ENCODE data around the gene PLCXD3. TPM values are rescaled to one million over a fixed set of nuclear protein-coding genes. Genes with fewer than 3 reads are reported as not detected.

The PLCXD3 gene
- total RNA-seq, 1 donor from 2014 or later, result 0.52 TPM

DNA sequence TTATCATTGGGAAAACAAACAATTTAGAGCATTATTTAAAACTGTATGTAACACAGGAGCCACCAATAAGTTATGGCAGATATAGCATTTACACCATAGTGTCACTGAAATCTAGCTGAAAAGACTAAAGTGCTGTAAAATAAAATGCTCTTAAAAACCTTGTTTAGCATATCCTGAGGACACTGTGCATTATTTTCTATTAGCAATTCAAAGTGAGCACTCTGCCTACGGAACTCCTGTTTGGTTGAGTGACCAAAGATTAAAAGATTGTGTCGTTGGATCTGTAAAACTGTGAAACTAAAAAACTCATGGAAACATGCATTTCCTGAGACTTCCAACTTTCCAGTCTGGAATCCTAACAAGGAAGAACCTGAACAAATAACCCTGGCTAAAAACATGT, 201.1 kb downstream of the PLCXD3 start:
- H3K9ac ChIP-seq (ENCODE audit: low read depth in 1 of 3, low read length in 3 of 3), result no peak overlapping the region
- H3K4me3 ChIP-seq (ENCODE audit: low read length in 3 of 3), result no peak overlapping the region
- H3K27me3 ChIP-seq (ENCODE audit: control insufficient read depth in 3 of 3, insufficient read depth in 3 of 3, low read length in 3 of 3), result no peaks in the 10 kb centered on the region
- no peaks in the 10 kb centered on the region for H3K9me3 ChIP-seq (ENCODE audit: control insufficient read depth in 3 of 3, low read length in 3 of 3)
- no peaks in the 10 kb centered on the region for H3K4me1 ChIP-seq (ENCODE audit: control insufficient read depth in 3 of 3, insufficient read depth in 3 of 3, low read length in 3 of 3)
- no peaks in the 10 kb centered on the region for H3K36me3 ChIP-seq (ENCODE audit: control insufficient read depth in 3 of 3, insufficient read depth in 3 of 3, low read length in 3 of 3)
- no peak overlapping the region for H3K27ac ChIP-seq (ENCODE audit: low read depth, low read length)

DNA sequence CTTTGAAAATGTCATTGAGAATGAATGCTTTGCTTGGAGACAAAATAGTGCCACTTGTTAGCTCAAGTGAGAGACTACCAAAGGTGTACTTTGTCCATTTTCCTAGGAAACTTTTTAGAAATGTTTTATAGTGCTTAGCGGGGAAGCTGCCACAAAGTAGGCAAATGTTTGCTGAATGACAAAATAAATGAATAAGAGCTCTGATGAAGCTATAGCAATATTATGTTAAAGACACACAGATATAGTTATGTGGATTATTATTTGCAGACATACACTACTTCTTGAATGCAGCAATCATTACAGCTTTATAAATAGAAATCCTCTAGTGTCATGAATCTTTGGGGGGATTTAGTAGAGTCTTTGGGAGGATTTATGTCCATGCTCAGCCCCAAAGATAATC, 204.4 kb downstream of the PLCXD3 start:
- H3K36me3 ChIP-seq (ENCODE audit: control insufficient read depth in 3 of 3, insufficient read depth in 3 of 3, low read length in 3 of 3), result no peaks in the 10 kb centered on the region
- no peaks in the 10 kb centered on the region for H3K9me3 ChIP-seq (ENCODE audit: control insufficient read depth in 3 of 3, low read length in 3 of 3)
- H3K27ac ChIP-seq (ENCODE audit: low read depth, low read length), result no peak overlapping the region
- no peaks in the 10 kb centered on the region for H3K4me1 ChIP-seq (ENCODE audit: control insufficient read depth in 3 of 3, insufficient read depth in 3 of 3, low read length in 3 of 3)
- no peak overlapping the region for H3K4me3 ChIP-seq (ENCODE audit: low read length in 3 of 3)
- no peak overlapping the region for H3K9ac ChIP-seq (ENCODE audit: low read depth in 1 of 3, low read length in 3 of 3)
- H3K27me3 ChIP-seq (ENCODE audit: control insufficient read depth in 3 of 3, insufficient read depth in 3 of 3, low read length in 3 of 3), result no peaks in the 10 kb centered on the region

DNA sequence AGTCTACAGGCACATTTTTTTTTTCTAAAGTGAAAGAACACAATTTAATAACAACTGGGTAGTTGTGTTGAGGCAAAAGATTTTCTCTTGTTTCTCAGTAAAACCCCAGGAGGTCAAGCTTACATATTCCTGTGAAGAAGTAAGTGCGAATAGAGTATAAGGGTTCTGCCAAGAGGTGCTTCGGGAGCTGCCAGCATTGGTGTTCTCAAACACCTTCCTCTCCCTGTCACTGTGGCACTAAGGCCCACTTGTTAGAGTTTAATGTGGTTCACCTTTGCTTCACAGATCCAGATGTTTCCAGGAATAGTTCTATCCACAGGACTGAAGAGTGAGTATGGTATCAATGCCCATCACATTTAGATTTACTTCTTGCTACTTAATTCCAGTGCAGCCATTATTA, 205.3 kb downstream of the PLCXD3 start:
- Histone ChIP-seq H3K9ac (ENCODE audit: low read depth in 1 of 3, low read length in 3 of 3) (no peak overlapping the region), H3K36me3 (ENCODE audit: control insufficient read depth in 3 of 3, insufficient read depth in 3 of 3, low read length in 3 of 3) (no peaks in the 10 kb centered on the region), H3K27ac (ENCODE audit: low read depth, low read length) (no peak overlapping the region), H3K4me1 (ENCODE audit: control insufficient read depth in 3 of 3, insufficient read depth in 3 of 3, low read length in 3 of 3) (no peaks in the 10 kb centered on the region), H3K4me3 (ENCODE audit: low read length in 3 of 3) (no peak overlapping the region), H3K9me3 (ENCODE audit: control insufficient read depth in 3 of 3, low read length in 3 of 3) (no peaks in the 10 kb centered on the region), H3K27me3 (ENCODE audit: control insufficient read depth in 3 of 3, insufficient read depth in 3 of 3, low read length in 3 of 3) (no peaks in the 10 kb centered on the region)

DNA sequence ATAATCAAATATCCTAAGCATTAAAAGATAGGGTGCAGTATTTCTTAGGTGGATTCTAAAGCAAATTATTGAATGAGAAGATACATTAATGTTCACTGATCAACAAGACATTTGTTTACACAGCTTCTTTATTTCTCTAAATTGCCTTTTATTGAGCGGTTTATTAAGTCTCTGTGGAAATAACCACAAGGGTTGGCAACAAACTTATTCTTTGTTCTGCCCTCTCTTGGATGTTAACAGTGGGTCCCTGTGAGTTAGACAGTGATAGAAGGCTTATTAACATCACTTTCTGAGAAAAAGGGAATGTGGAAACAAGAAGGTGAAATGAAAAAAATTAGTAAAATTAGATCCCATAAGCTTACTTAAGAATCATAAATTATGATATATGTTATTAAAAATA, 214.3 kb downstream of the PLCXD3 start:
- H3K9ac ChIP-seq (ENCODE audit: low read depth in 1 of 3, low read length in 3 of 3), result no peak overlapping the region
- no peak overlapping the region for H3K4me3 ChIP-seq (ENCODE audit: low read length in 3 of 3)
- no peaks in the 10 kb centered on the region for H3K9me3 ChIP-seq (ENCODE audit: control insufficient read depth in 3 of 3, low read length in 3 of 3)
- H3K27me3 ChIP-seq (ENCODE audit: control insufficient read depth in 3 of 3, insufficient read depth in 3 of 3, low read length in 3 of 3), result no peaks in the 10 kb centered on the region
- H3K36me3 ChIP-seq (ENCODE audit: control insufficient read depth in 3 of 3, insufficient read depth in 3 of 3, low read length in 3 of 3), result no peaks in the 10 kb centered on the region
- no peaks in the 10 kb centered on the region for H3K4me1 ChIP-seq (ENCODE audit: control insufficient read depth in 3 of 3, insufficient read depth in 3 of 3, low read length in 3 of 3)
- H3K27ac ChIP-seq (ENCODE audit: low read depth, low read length), result no peak overlapping the region

DNA sequence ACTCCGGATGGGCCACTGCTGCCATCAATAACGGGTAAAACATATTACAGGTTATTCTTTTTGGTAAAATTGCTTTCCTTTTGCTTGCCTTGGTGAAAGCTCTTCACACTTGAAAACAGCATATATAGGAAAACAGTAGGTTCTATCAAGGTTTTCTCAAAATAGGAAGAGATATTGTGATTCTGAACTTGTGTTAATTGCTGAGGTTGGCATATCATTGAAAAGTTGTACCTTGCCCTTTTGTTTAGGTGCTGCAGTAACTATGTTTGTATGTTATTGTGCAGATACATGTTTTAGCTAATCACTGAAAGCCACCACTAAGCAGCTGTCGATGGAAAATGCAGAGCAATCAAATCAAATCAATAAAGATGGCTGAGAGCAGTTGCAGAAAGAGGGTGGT, 219.1 kb downstream of the PLCXD3 start:
- no peak overlapping the region for H3K9ac ChIP-seq (ENCODE audit: low read depth in 1 of 3, low read length in 3 of 3)
- H3K9me3 ChIP-seq (ENCODE audit: control insufficient read depth in 3 of 3, low read length in 3 of 3), result no peaks in the 10 kb centered on the region
- no peaks in the 10 kb centered on the region for H3K36me3 ChIP-seq (ENCODE audit: control insufficient read depth in 3 of 3, insufficient read depth in 3 of 3, low read length in 3 of 3)
- H3K27me3 ChIP-seq (ENCODE audit: control insufficient read depth in 3 of 3, insufficient read depth in 3 of 3, low read length in 3 of 3), result no peaks in the 10 kb centered on the region
- no peak overlapping the region for H3K27ac ChIP-seq (ENCODE audit: low read depth, low read length)
- H3K4me1 ChIP-seq (ENCODE audit: control insufficient read depth in 3 of 3, insufficient read depth in 3 of 3, low read length in 3 of 3), result no peaks in the 10 kb centered on the region
- H3K4me3 ChIP-seq (ENCODE audit: low read length in 3 of 3), result no peak overlapping the region

DNA sequence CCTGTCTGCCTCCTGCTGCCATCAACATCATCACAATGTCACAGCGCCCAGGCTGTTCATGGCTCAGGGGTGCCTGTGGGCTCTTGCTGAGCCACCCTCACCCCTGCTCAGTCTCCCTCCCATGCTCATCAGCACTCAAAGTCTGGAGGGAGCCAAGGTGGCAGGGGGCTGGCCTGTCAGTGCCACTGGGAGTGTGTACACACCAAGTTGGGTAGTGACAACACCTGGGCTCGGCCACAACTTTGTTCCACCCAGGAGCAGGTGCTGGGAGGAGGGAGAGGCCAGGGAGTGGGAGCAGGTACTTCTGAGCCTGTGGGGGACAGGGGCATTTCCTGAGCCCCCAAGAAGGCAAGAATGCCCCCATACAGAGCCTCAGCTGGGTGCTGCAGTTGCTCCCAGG, 219.6 kb downstream of the PLCXD3 start:
- Histone ChIP-seq H3K4me1 (ENCODE audit: control insufficient read depth in 3 of 3, insufficient read depth in 3 of 3, low read length in 3 of 3) (no peaks in the 10 kb centered on the region), H3K9me3 (ENCODE audit: control insufficient read depth in 3 of 3, low read length in 3 of 3) (no peaks in the 10 kb centered on the region), H3K4me3 (ENCODE audit: low read length in 3 of 3) (no peak overlapping the region), H3K27me3 (ENCODE audit: control insufficient read depth in 3 of 3, insufficient read depth in 3 of 3, low read length in 3 of 3) (no peaks in the 10 kb centered on the region), H3K27ac (ENCODE audit: low read depth, low read length) (no peak overlapping the region), H3K9ac (ENCODE audit: low read depth in 1 of 3, low read length in 3 of 3) (no peak overlapping the region), H3K36me3 (ENCODE audit: control insufficient read depth in 3 of 3, insufficient read depth in 3 of 3, low read length in 3 of 3) (no peaks in the 10 kb centered on the region)

DNA sequence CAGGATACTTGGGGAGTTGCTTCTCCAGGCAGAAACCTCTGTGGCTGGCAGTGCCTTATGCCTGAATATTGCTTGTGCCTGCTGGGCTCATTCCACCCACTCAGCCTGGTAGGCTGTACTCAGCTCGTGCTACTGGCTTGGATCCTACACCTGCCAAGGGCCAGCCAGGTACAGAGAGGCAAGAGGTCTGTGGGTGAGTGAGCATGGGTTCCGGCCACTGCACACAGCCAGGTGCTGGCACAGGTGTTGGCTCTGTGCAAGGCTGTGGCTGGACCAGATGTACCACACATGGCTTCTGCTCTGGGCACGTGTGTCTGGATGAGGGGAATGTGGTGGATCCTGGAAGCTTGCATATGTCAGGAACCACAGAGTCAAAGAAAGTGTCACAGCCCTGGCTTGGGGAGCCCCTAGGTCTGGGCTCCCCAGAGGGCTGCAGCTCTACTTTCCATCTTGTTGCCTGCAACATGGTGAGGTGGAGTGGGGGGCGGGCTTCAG, 220.4 kb downstream of the PLCXD3 start:
- Histone ChIP-seq H3K4me1 (ENCODE audit: control insufficient read depth in 3 of 3, insufficient read depth in 3 of 3, low read length in 3 of 3) (no peaks in the 10 kb centered on the region), H3K9ac (ENCODE audit: low read depth in 1 of 3, low read length in 3 of 3) (no peak overlapping the region)

DNA sequence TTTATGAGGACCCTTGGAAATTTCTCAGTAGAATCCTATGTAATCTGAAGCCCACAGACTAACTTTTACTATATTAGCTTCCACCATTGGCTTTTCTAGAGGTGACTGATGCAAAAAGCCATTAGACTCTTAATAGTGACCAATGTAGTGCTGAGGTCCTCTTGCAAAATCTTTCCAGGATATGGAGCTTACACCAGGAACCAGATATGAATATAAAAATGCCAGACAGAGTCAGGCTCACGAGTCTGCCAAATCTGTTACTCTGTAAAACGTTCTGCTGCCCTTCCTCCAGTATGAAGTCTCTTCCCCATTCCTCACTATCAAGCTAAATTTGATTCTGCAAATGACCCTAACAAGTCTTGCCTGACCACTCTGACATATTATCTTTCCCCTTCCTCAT, 223.7 kb downstream of the PLCXD3 start:
- Histone ChIP-seq H3K4me1 (ENCODE audit: control insufficient read depth in 3 of 3, insufficient read depth in 3 of 3, low read length in 3 of 3) (no peaks in the 10 kb centered on the region), H3K27me3 (ENCODE audit: control insufficient read depth in 3 of 3, insufficient read depth in 3 of 3, low read length in 3 of 3) (no peaks in the 10 kb centered on the region), H3K36me3 (ENCODE audit: control insufficient read depth in 3 of 3, insufficient read depth in 3 of 3, low read length in 3 of 3) (no peaks in the 10 kb centered on the region), H3K4me3 (ENCODE audit: low read length in 3 of 3) (no peak overlapping the region), H3K9ac (ENCODE audit: low read depth in 1 of 3, low read length in 3 of 3) (no peak overlapping the region), H3K27ac (ENCODE audit: low read depth, low read length) (no peak overlapping the region), H3K9me3 (ENCODE audit: control insufficient read depth in 3 of 3, low read length in 3 of 3) (no peaks in the 10 kb centered on the region)

More for the DNA sequence above, 220.4 kb downstream of the PLCXD3 start:
- Histone ChIP-seq H3K27ac (ENCODE audit: low read depth, low read length) (no peak overlapping the region), H3K27me3 (ENCODE audit: control insufficient read depth in 3 of 3, insufficient read depth in 3 of 3, low read length in 3 of 3) (no peaks in the 10 kb centered on the region), H3K36me3 (ENCODE audit: control insufficient read depth in 3 of 3, insufficient read depth in 3 of 3, low read length in 3 of 3) (no peaks in the 10 kb centered on the region), H3K4me3 (ENCODE audit: low read length in 3 of 3) (no peak overlapping the region), H3K9me3 (ENCODE audit: control insufficient read depth in 3 of 3, low read length in 3 of 3) (no peaks in the 10 kb centered on the region)

DNA sequence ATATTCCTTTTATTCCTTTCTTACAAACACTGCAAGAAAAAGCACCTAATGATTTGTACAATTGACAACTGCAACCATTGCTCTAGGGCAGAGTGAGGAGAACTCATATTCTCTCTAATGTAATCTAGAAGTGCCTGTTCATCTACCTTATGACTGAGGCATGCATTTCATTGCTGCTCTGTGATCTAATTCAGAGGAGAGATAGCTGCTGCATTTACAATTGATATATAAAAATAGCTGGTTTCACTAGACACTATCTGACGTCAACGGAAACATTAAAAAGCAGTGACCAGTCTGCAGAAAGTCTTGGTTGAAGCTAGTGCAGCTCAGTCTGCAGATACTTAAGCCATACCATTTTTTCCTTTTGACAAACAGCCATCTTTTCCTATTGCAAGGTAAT, 224.2 kb downstream of the PLCXD3 start:
- Histone ChIP-seq H3K9ac (ENCODE audit: low read depth in 1 of 3, low read length in 3 of 3) (no peak overlapping the region), H3K27me3 (ENCODE audit: control insufficient read depth in 3 of 3, insufficient read depth in 3 of 3, low read length in 3 of 3) (no peaks in the 10 kb centered on the region), H3K27ac (ENCODE audit: low read depth, low read length) (no peak overlapping the region), H3K9me3 (ENCODE audit: control insufficient read depth in 3 of 3, low read length in 3 of 3) (no peaks in the 10 kb centered on the region), H3K36me3 (ENCODE audit: control insufficient read depth in 3 of 3, insufficient read depth in 3 of 3, low read length in 3 of 3) (no peaks in the 10 kb centered on the region), H3K4me1 (ENCODE audit: control insufficient read depth in 3 of 3, insufficient read depth in 3 of 3, low read length in 3 of 3) (no peaks in the 10 kb centered on the region), H3K4me3 (ENCODE audit: low read length in 3 of 3) (no peak overlapping the region)

DNA sequence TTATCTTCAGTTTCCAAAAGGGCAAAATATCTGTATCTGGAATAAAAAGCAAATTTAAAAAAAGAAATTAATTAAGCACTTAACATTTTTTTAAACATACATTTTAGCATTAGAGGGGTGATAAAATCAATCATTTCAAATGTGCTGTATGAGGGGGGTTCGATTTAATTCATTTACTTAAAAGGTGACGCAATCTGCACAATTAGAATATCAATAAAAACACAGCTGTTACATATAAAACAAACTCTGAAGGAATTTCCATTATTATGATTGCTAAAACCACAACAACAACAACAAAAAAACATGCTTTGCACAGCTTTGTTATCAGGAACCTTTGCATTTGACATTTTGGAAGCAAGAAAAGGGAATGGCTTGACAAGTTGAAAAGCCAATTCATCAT, 225.5 kb downstream of the PLCXD3 start:
- H3K9ac ChIP-seq (ENCODE audit: low read depth in 1 of 3, low read length in 3 of 3), result no peak overlapping the region
- H3K4me1 ChIP-seq (ENCODE audit: control insufficient read depth in 3 of 3, insufficient read depth in 3 of 3, low read length in 3 of 3), result no peaks in the 10 kb centered on the region
- H3K4me3 ChIP-seq (ENCODE audit: low read length in 3 of 3), result no peak overlapping the region
- H3K27me3 ChIP-seq (ENCODE audit: control insufficient read depth in 3 of 3, insufficient read depth in 3 of 3, low read length in 3 of 3), result no peaks in the 10 kb centered on the region
- no peaks in the 10 kb centered on the region for H3K9me3 ChIP-seq (ENCODE audit: control insufficient read depth in 3 of 3, low read length in 3 of 3)
- no peak overlapping the region for H3K27ac ChIP-seq (ENCODE audit: low read depth, low read length)
- no peaks in the 10 kb centered on the region for H3K36me3 ChIP-seq (ENCODE audit: control insufficient read depth in 3 of 3, insufficient read depth in 3 of 3, low read length in 3 of 3)
